Astrocyte of the cerebellum (primary cell): Measurements from ENCODE around the gene SFI1.

Experiments
- DNase-seq: peaks from one replicate; pipeline ENCODE4 v3.0.0-alpha.2; 2011; ENCODE audit warnings: low read depth
- H3K4me3 ChIP-seq: 2 replicates; pipeline ENCODE4 v1.5.1; 2011; ENCODE audit warnings: mild to moderate bottlenecking, low read depth, low read length, moderate library complexity
- CTCF ChIP-seq: IDR thresholded peaks from 2 replicates; pipeline ENCODE4 v1.5.1; 2012; ENCODE audit warnings: low read length, low read depth, moderate library complexity, mild to moderate bottlenecking; ENCODE audit errors: missing control alignments
- in situ Hi-C: cut with HindIII; loops from 2 replicates; pipeline ENCODE4 v1.10.0; 2017; ENCODE audit warnings: low sequenced_read_pairs

SFI1 gene

GRCh38 chr22:31647523-31648320 lies 151.4 kb downstream of the SFI1 start:
- in situ Hi-C loops, result no loop called here
- H3K4me3 ChIP-seq, result no peak overlapping the region
- DNase-seq, result peak; percentile 41
- no peak for TF ChIP-seq CTCF

- peak; percentile 47 for DNase-seq
- TF ChIP-seq CTCF, result no peak
- no peak overlapping the region for H3K4me3 ChIP-seq
- in situ Hi-C loops, result no loop called here
Measured at GRCh38 chr22:31650391-31650790, 154.1 kb downstream of the SFI1 start.

- no peak for DNase-seq
Measured at GRCh38 chr22:31651664-31652063, 155.3 kb downstream of the SFI1 start.

GRCh38 chr22:31652088-31652487 lies 155.8 kb downstream of the SFI1 start:
- TF ChIP-seq CTCF, result no peak
- DNase-seq, result no peak
- no peak overlapping the region for H3K4me3 ChIP-seq
- in situ Hi-C loops, result no loop called here

More at GRCh38 chr22:31651664-31652063, 155.3 kb downstream of the SFI1 start:
- in situ Hi-C loops, result no loop called here
- no peak overlapping the region for H3K4me3 ChIP-seq
- TF ChIP-seq CTCF, result no peak

- in situ Hi-C loops, result no loop called here
- DNase-seq, result no peak
- H3K4me3 ChIP-seq, result no peak overlapping the region
- TF ChIP-seq CTCF, result no peak
Measured at GRCh38 chr22:31652911-31653684, 156.8 kb downstream of the SFI1 start.

- DNase-seq, result no peak
- no peak for TF ChIP-seq CTCF
- H3K4me3 ChIP-seq, result no peak overlapping the region
- in situ Hi-C loops, result no loop called here
Measured at GRCh38 chr22:31653944-31654343, 157.6 kb downstream of the SFI1 start.
